ENCODE results near the gene ZNG1A. TPM values are rescaled to one million over a fixed set of nuclear protein-coding genes. Genes with fewer than 3 reads are reported as not detected.
"Not testable (repeated sequence)": the region's sequence is repeated elsewhere in the genome, so short reads cannot be mapped to it uniquely, and the experiment has no call there.

The ZNG1A gene
- total and polyA plus RNA-seq, 5 donors, result 16.3 to 30.2 (median 23.8) TPM

- H3K4me1 ChIP-seq (ENCODE audit: control insufficient read depth, insufficient read depth, low read length); H3K4me3 ChIP-seq (ENCODE audit: low read length); ATAC-seq; H3K9me3 ChIP-seq (ENCODE audit: control insufficient read depth, low read length); H3K27me3 ChIP-seq (ENCODE audit: control insufficient read depth, insufficient read depth); intact Hi-C loops (cut with DNase I); H3K27ac ChIP-seq (ENCODE audit: low read length); DNase-seq: not testable (repeated sequence)
- no CpG with 5 or more reads among the region's 3 CpGs for WGBS
Observed at GRCh38 chr9:169757-170156, 9.1 kb downstream of the ZNG1A start.

GRCh38 chr9:159871-160270 is 19.0 kb downstream of the ZNG1A start:
- H3K27ac ChIP-seq (ENCODE audit: low read length); H3K4me1 ChIP-seq (ENCODE audit: control insufficient read depth, insufficient read depth, low read length); ATAC-seq; DNase-seq; H3K9me3 ChIP-seq (ENCODE audit: control insufficient read depth, low read length); H3K27me3 ChIP-seq (ENCODE audit: control insufficient read depth, insufficient read depth); H3K4me3 ChIP-seq (ENCODE audit: low read length); intact Hi-C loops (cut with DNase I): not testable (repeated sequence)
- WGBS, result no CpG with 5 or more reads among the region's 1 CpG

GRCh38 chr9:151173-151572 is 27.7 kb downstream of the ZNG1A start:
- H3K4me1 ChIP-seq (ENCODE audit: control insufficient read depth, insufficient read depth, low read length); H3K27me3 ChIP-seq (ENCODE audit: control insufficient read depth, insufficient read depth); H3K9me3 ChIP-seq (ENCODE audit: control insufficient read depth, low read length); DNase-seq; H3K27ac ChIP-seq (ENCODE audit: low read length); ATAC-seq; intact Hi-C loops (cut with DNase I); H3K4me3 ChIP-seq (ENCODE audit: low read length): not testable (repeated sequence)

- H3K4me3 ChIP-seq (ENCODE audit: low read length); ATAC-seq; H3K27me3 ChIP-seq (ENCODE audit: control insufficient read depth, insufficient read depth); H3K9me3 ChIP-seq (ENCODE audit: control insufficient read depth, low read length); intact Hi-C loops (cut with DNase I); H3K27ac ChIP-seq (ENCODE audit: low read length); H3K4me1 ChIP-seq (ENCODE audit: control insufficient read depth, insufficient read depth, low read length): not testable (repeated sequence)
- peak in 2 of 3 donors; percentile 28 to 41 for DNase-seq
- WGBS, result 87% methylated on average over 17 of the region's 17 CpGs
Observed at GRCh38 chr9:139880-140279, 39.0 kb downstream of the ZNG1A start.

- H3K9me3 ChIP-seq (ENCODE audit: control insufficient read depth, low read length); ATAC-seq; DNase-seq; H3K27me3 ChIP-seq (ENCODE audit: control insufficient read depth, insufficient read depth); H3K4me3 ChIP-seq (ENCODE audit: low read length); intact Hi-C loops (cut with DNase I); H3K27ac ChIP-seq (ENCODE audit: low read length); H3K4me1 ChIP-seq (ENCODE audit: control insufficient read depth, insufficient read depth, low read length): not testable (repeated sequence)
- WGBS, result 22% methylated on average over 28 of the region's 30 CpGs
Observed at GRCh38 chr9:117995-118467, 60.8 kb downstream of the ZNG1A start, which contains the start of gene FOXD4. Gene FOXD4 (minus strand): TSS chr9:118417. CDS start chr9:118119, 298 bp downstream.

GRCh38 chr9:117144-117994 is 61.5 kb downstream of the ZNG1A start:
- H3K27ac ChIP-seq (ENCODE audit: low read length); H3K4me3 ChIP-seq (ENCODE audit: low read length); H3K4me1 ChIP-seq (ENCODE audit: control insufficient read depth, insufficient read depth, low read length); ATAC-seq; H3K9me3 ChIP-seq (ENCODE audit: control insufficient read depth, low read length); H3K27me3 ChIP-seq (ENCODE audit: control insufficient read depth, insufficient read depth); intact Hi-C loops (cut with DNase I): not testable (repeated sequence)
- WGBS, result 4% methylated on average over 64 of the region's 71 CpGs
- peak in 1 of 3 donors; percentile 57 for DNase-seq

GRCh38 chr9:116239-117077 is 62.4 kb downstream of the ZNG1A start:
- intact Hi-C loops (cut with DNase I); ATAC-seq; H3K4me1 ChIP-seq (ENCODE audit: control insufficient read depth, insufficient read depth, low read length); H3K4me3 ChIP-seq (ENCODE audit: low read length); H3K27me3 ChIP-seq (ENCODE audit: control insufficient read depth, insufficient read depth); H3K27ac ChIP-seq (ENCODE audit: low read length); H3K9me3 ChIP-seq (ENCODE audit: control insufficient read depth, low read length): not testable (repeated sequence)
- peak in 1 of 3 donors; percentile 53 for DNase-seq
- 8% methylated on average over 40 of the region's 41 CpGs for WGBS

GRCh38 chr9:115118-115451 is 63.8 kb downstream of the ZNG1A start:
- H3K9me3 ChIP-seq (ENCODE audit: control insufficient read depth, low read length); H3K4me3 ChIP-seq (ENCODE audit: low read length); H3K27ac ChIP-seq (ENCODE audit: low read length); H3K27me3 ChIP-seq (ENCODE audit: control insufficient read depth, insufficient read depth); ATAC-seq; H3K4me1 ChIP-seq (ENCODE audit: control insufficient read depth, insufficient read depth, low read length); intact Hi-C loops (cut with DNase I): not testable (repeated sequence)
- peak in 1 of 3 donors; percentile 49 for DNase-seq
- 10% methylated on average over 10 of the region's 11 CpGs for WGBS

GRCh38 chr9:114267-115117 is 64.4 kb downstream of the ZNG1A start:
- H3K4me1 ChIP-seq (ENCODE audit: control insufficient read depth, insufficient read depth, low read length); intact Hi-C loops (cut with DNase I); H3K27me3 ChIP-seq (ENCODE audit: control insufficient read depth, insufficient read depth); H3K9me3 ChIP-seq (ENCODE audit: control insufficient read depth, low read length); H3K27ac ChIP-seq (ENCODE audit: low read length): not testable (repeated sequence)
- WGBS, result 2% methylated on average over 70 of the region's 73 CpGs
- ATAC-seq (peak; percentile 59 to 73), DNase-seq (peak in 1 of 3 donors; percentile 53)
- H3K4me3 ChIP-seq (ENCODE audit: low read length), result peak overlapping the region; percentile 47

- peak; percentile 59 to 72 for ATAC-seq
- WGBS, result 1% methylated on average over 108 of the region's 111 CpGs
- H3K27ac ChIP-seq (ENCODE audit: low read length); H3K9me3 ChIP-seq (ENCODE audit: control insufficient read depth, low read length); H3K27me3 ChIP-seq (ENCODE audit: control insufficient read depth, insufficient read depth); H3K4me1 ChIP-seq (ENCODE audit: control insufficient read depth, insufficient read depth, low read length); intact Hi-C loops (cut with DNase I): not testable (repeated sequence)
- peak overlapping the region; percentile 47 for H3K4me3 ChIP-seq (ENCODE audit: low read length)
- DNase-seq, result peak; percentile 22 to 70 (median 46)
Observed at GRCh38 chr9:113468-114266, 65.2 kb downstream of the ZNG1A start.

Measured in right cardiac atrium (tissue), 5 donors.